NOMO-1 treated with DMSO at 0.1 percent for 48 hours (cell line): ENCODE results near the gene NT5E.

Experiments used
- DNase-seq: peaks from one replicate; lab custom pipeline; 2025; ENCODE audit not compliant: unreplicated experiment; lab: John Stamatoyannopoulos, UW

The NT5E gene

GRCh38 chr6:85459224-85459901, 9.5 kb downstream of the NT5E start:
- no peak for DNase-seq

GRCh38 chr6:85460154-85460920, 10.5 kb downstream of the NT5E start:
- no peak for DNase-seq

- peak; percentile 80 for DNase-seq
Measured at GRCh38 chr6:85460921-85461797, 11.3 kb downstream of the NT5E start.

GRCh38 chr6:85461798-85462170, 11.9 kb downstream of the NT5E start:
- no peak for DNase-seq

GRCh38 chr6:85462673-85463072, 12.8 kb downstream of the NT5E start:
- DNase-seq = no peak

- no peak for DNase-seq
Measured at GRCh38 chr6:85463621-85464259, 13.9 kb downstream of the NT5E start.

- peak; percentile 73 for DNase-seq
Measured at GRCh38 chr6:85464260-85464644, 14.4 kb downstream of the NT5E start.

GRCh38 chr6:85464722-85465150, 14.9 kb downstream of the NT5E start:
- DNase-seq = peak; percentile 15

- peak; percentile 45 for DNase-seq
Measured at GRCh38 chr6:85465762-85466161, 15.9 kb downstream of the NT5E start.

- DNase-seq = no peak
Measured at GRCh38 chr6:85468326-85468725, 18.4 kb downstream of the NT5E start.

- DNase-seq = no peak
Measured at GRCh38 chr6:85469276-85470022, 19.6 kb downstream of the NT5E start.

- peak; percentile 64 for DNase-seq
Measured at GRCh38 chr6:85470023-85470410, 20.1 kb downstream of the NT5E start.

- no peak for DNase-seq
Measured at GRCh38 chr6:85472744-85473143, 22.9 kb downstream of the NT5E start.

- DNase-seq = no peak
Measured at GRCh38 chr6:85473748-85474147, 23.9 kb downstream of the NT5E start.

- DNase-seq = no peak
Measured at GRCh38 chr6:85476532-85476931, 26.6 kb downstream of the NT5E start.

GRCh38 chr6:85479208-85479607, 29.3 kb downstream of the NT5E start:
- DNase-seq = no peak

- no peak for DNase-seq
Measured at GRCh38 chr6:85482206-85482904, 32.5 kb downstream of the NT5E start.

GRCh38 chr6:85482905-85483700, 33.2 kb downstream of the NT5E start:
- DNase-seq = peak; percentile 52

GRCh38 chr6:85483846-85484245, 34.0 kb downstream of the NT5E start:
- DNase-seq = no peak
